ENCODE results near the gene PHLDB2.

DNA sequence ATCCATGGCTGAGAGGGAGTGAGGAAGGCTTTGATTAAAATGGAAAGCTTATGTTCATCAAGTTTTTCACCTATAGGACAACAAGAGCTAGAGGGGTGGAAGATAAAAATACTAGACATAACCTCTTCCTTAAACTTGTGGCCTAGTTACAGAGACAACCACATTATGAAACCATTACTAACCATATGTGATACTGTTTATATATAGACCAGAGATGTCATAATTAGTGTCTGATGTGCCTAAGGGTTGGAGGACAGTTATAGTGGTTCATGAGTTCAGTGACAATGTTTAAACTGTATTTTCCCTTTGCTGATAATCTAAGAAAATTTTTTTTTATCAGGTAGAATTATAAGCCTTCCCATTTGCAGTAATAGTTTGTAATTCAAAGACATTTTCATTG lies 23.7 kb downstream of the PHLDB2 start:
- TF ChIP-seq, protein P1, sequence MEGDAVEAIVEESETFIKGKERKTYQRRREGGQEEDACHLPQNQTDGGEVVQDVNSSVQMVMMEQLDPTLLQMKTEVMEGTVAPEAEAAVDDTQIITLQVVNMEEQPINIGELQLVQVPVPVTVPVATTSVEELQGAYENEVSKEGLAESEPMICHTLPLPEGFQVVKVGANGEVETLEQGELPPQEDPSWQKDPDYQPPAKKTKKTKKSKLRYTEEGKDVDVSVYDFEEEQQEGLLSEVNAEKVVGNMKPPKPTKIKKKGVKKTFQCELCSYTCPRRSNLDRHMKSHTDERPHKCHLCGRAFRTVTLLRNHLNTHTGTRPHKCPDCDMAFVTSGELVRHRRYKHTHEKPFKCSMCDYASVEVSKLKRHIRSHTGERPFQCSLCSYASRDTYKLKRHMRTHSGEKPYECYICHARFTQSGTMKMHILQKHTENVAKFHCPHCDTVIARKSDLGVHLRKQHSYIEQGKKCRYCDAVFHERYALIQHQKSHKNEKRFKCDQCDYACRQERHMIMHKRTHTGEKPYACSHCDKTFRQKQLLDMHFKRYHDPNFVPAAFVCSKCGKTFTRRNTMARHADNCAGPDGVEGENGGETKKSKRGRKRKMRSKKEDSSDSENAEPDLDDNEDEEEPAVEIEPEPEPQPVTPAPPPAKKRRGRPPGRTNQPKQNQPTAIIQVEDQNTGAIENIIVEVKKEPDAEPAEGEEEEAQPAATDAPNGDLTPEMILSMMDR (IDR thresholded peaks at IDR 0.05): no peak
- TF ChIP-seq EP300 (IDR thresholded peaks at IDR 0.05) (no peak), POLR2A (IDR thresholded peaks at IDR 0.05) (no peak)
